ENCODE results near the gene C22orf31.
"Not testable (repeated sequence)": the region's sequence is repeated elsewhere in the genome, so short reads cannot be mapped to it uniquely, and the experiment has no call there.

C22orf31 gene

GRCh38 chr22:29055192-29055830 is 6.3 kb downstream of the C22orf31 start:
- DNase-seq (ENCODE audit: low spot score) = no peak

- DNase-seq (ENCODE audit: low spot score) = no peak
These were observed 7.3 kb downstream of the C22orf31 start for GRCh38 chr22:29054251-29054767.

GRCh38 chr22:29053048-29053702 is 8.5 kb downstream of the C22orf31 start:
- DNase-seq (ENCODE audit: low spot score) = no peak

- DNase-seq (ENCODE audit: low spot score) = no peak
These were observed 11.2 kb downstream of the C22orf31 start for GRCh38 chr22:29050457-29050856.

- DNase-seq (ENCODE audit: low spot score) = no peak
These were observed 11.9 kb downstream of the C22orf31 start for GRCh38 chr22:29049655-29050263.

- DNase-seq (ENCODE audit: low spot score) = no peak
These were observed 12.6 kb downstream of the C22orf31 start for GRCh38 chr22:29048822-29049654.

GRCh38 chr22:29044657-29045176 is 16.9 kb downstream of the C22orf31 start:
- no peak for DNase-seq (ENCODE audit: low spot score)

GRCh38 chr22:29043906-29044575 is 17.6 kb downstream of the C22orf31 start:
- no peak for DNase-seq (ENCODE audit: low spot score)

GRCh38 chr22:29041408-29041807 is 20.2 kb downstream of the C22orf31 start:
- DNase-seq (ENCODE audit: low spot score) = no peak

- peak; percentile 76 for DNase-seq (ENCODE audit: low spot score)
These were observed 21.0 kb downstream of the C22orf31 start for GRCh38 chr22:29040385-29041275.

- not testable (repeated sequence) for DNase-seq (ENCODE audit: low spot score)
These were observed 21.9 kb downstream of the C22orf31 start for GRCh38 chr22:29039684-29040083.

- no peak for DNase-seq (ENCODE audit: low spot score)
These were observed 22.5 kb downstream of the C22orf31 start for GRCh38 chr22:29039148-29039547.

GRCh38 chr22:29037340-29037932 is 24.2 kb downstream of the C22orf31 start:
- DNase-seq (ENCODE audit: low spot score) = no peak

GRCh38 chr22:29032584-29032983 is 29.0 kb downstream of the C22orf31 start:
- peak; percentile 53 for DNase-seq (ENCODE audit: low spot score)

GRCh38 chr22:29032014-29032475 is 29.6 kb downstream of the C22orf31 start:
- no peak for DNase-seq (ENCODE audit: low spot score)

- DNase-seq (ENCODE audit: low spot score) = peak; percentile 97
These were observed 30.2 kb downstream of the C22orf31 start for GRCh38 chr22:29031227-29032011.

- peak; percentile 81 for DNase-seq (ENCODE audit: low spot score)
These were observed 30.9 kb downstream of the C22orf31 start for GRCh38 chr22:29030618-29031226.

- peak; percentile 10 for DNase-seq (ENCODE audit: low spot score)
These were observed 31.5 kb downstream of the C22orf31 start for GRCh38 chr22:29030016-29030617.
